H9 (cell line): ENCODE data around the gene KDSR. TPM values are rescaled to one million over a fixed set of nuclear protein-coding genes. Genes with fewer than 3 reads are reported as not detected.

ENCODE experiments used
- DNase-seq: peaks from one replicate; pipeline ENCODE4 v3.0.0-alpha.2; 2017
- H2AFZ ChIP-seq: one replicate; pipeline ENCODE4 v1.6.1; 2013; ENCODE audit warnings: mild to moderate bottlenecking, low read length, control low read depth, moderate library complexity
- H2AK5ac ChIP-seq: 2 replicates; pipeline ENCODE4 v1.6.1; 2013; ENCODE audit warnings: low read length, control low read depth, mixed read lengths; ENCODE audit not compliant: insufficient read length
- H2BK120ac ChIP-seq: one replicate; pipeline ENCODE4 v1.6.1; 2013; ENCODE audit warnings: low read depth, mild to moderate bottlenecking, low read length, control low read depth, inconsistent platforms; ENCODE audit not compliant: poor library complexity, severe bottlenecking
- H2BK12ac ChIP-seq: 2 replicates; pipeline ENCODE4 v1.6.1; 2013; ENCODE audit warnings: low read length, control low read depth, mixed read lengths, low read depth; ENCODE audit not compliant: insufficient read length
- H2BK15ac ChIP-seq: 2 replicates; pipeline ENCODE4 v1.6.1; 2013; ENCODE audit warnings: low read depth, low read length, control low read depth
- H2BK20ac ChIP-seq: one replicate; pipeline ENCODE4 v1.6.1; 2013; ENCODE audit warnings: low read depth, mild to moderate bottlenecking, low read length, control low read depth, inconsistent platforms; ENCODE audit not compliant: poor library complexity, severe bottlenecking
- H2BK5ac ChIP-seq: 2 replicates; pipeline ENCODE4 v1.6.1; 2013; ENCODE audit warnings: low read length, control low read depth, mixed read lengths; ENCODE audit not compliant: insufficient read length
- H3K14ac ChIP-seq: 2 replicates; pipeline ENCODE4 v1.6.1; 2013; ENCODE audit warnings: low read length, control low read depth; ENCODE audit not compliant: insufficient read depth
- H3K18ac ChIP-seq: 2 replicates; pipeline ENCODE4 v1.6.1; 2013; ENCODE audit warnings: low read depth, mild to moderate bottlenecking, mixed read lengths, low read length, control low read depth; ENCODE audit not compliant: insufficient read length
- H3K23ac ChIP-seq: 2 replicates; pipeline ENCODE4 v1.6.1; 2013; ENCODE audit warnings: low read length, control low read depth, mixed read lengths, low read depth; ENCODE audit not compliant: insufficient read length
- H3K23me2 ChIP-seq: 2 replicates; pipeline ENCODE4 v1.6.1; 2013; ENCODE audit warnings: low read depth, mild to moderate bottlenecking, mixed read lengths, low read length, control low read depth; ENCODE audit not compliant: insufficient read length, poor library complexity, severe bottlenecking
- H3K27ac ChIP-seq: 2 replicates; pipeline ENCODE4 v1.5.1; 2013; ENCODE audit warnings: low read length, control low read depth, mixed read lengths, low read depth; ENCODE audit not compliant: insufficient read length
- H3K27me3 ChIP-seq: 2 replicates; pipeline ENCODE4 v1.6.1; 2013; ENCODE audit warnings: low read length, control low read depth, inconsistent platforms; ENCODE audit not compliant: insufficient read depth
- H3K4ac ChIP-seq: 2 replicates; pipeline ENCODE4 v1.6.1; 2013; ENCODE audit warnings: low read depth, mild to moderate bottlenecking, control low read depth, inconsistent platforms, low read length, moderate library complexity
- H3K4me1 ChIP-seq: 2 replicates; pipeline ENCODE4 v1.6.1; 2013; ENCODE audit warnings: low read length, control low read depth, inconsistent platforms; ENCODE audit not compliant: insufficient read depth
- H3K4me2 ChIP-seq: 2 replicates; pipeline ENCODE4 v1.6.1; 2013; ENCODE audit warnings: low read length, control low read depth, mixed read lengths; ENCODE audit not compliant: insufficient read length, insufficient read depth
- H3K56ac ChIP-seq: 2 replicates; pipeline ENCODE4 v1.6.1; 2013; ENCODE audit warnings: low read depth, mild to moderate bottlenecking, mixed read lengths, low read length, control low read depth; ENCODE audit not compliant: insufficient read length
- H3K79me1 ChIP-seq: 2 replicates; pipeline ENCODE4 v1.6.1; 2013; ENCODE audit warnings: low read depth, mild to moderate bottlenecking, moderate library complexity, low read length, control low read depth, inconsistent platforms; ENCODE audit not compliant: insufficient read depth, poor library complexity, severe bottlenecking
- H3K79me2 ChIP-seq: 2 replicates; pipeline ENCODE4 v1.6.1; 2013; ENCODE audit warnings: low read length, control low read depth, inconsistent platforms; ENCODE audit not compliant: insufficient read depth
- H3K9ac ChIP-seq: 2 replicates; pipeline ENCODE4 v1.6.1; 2013; ENCODE audit warnings: low read length, control low read depth, mixed read lengths; ENCODE audit not compliant: insufficient read length; ENCODE audit errors: extremely low read depth
- H3K9me3 ChIP-seq: one replicate; pipeline ENCODE4 v1.6.1; 2013; ENCODE audit warnings: low read depth, low read length, inconsistent platforms; ENCODE audit not compliant: control insufficient read depth
- H3T11ph ChIP-seq: one replicate; pipeline ENCODE4 v1.6.1; 2013; ENCODE audit warnings: mild to moderate bottlenecking, low read length, control low read depth, inconsistent platforms
- H4K20me1 ChIP-seq: one replicate; pipeline ENCODE4 v1.6.1; 2013; ENCODE audit not compliant: control insufficient read depth, insufficient read length, insufficient read depth
- H4K5ac ChIP-seq: 2 replicates; pipeline ENCODE4 v1.6.1; 2013; ENCODE audit warnings: low read depth, mild to moderate bottlenecking, mixed read lengths, low read length, control low read depth; ENCODE audit not compliant: insufficient read length
- H4K8ac ChIP-seq: replicated peaks from 2 replicates; pipeline ENCODE4 v1.6.1; 2013; ENCODE audit warnings: low read length, control low read depth, mixed read lengths, low read depth; ENCODE audit not compliant: insufficient read length
- H4K91ac ChIP-seq: 2 replicates; pipeline ENCODE4 v1.6.1; 2013; ENCODE audit warnings: low read depth, mild to moderate bottlenecking, moderate library complexity, mixed read lengths, low read length, control low read depth; ENCODE audit not compliant: insufficient read length
- H3K27ac Mint-ChIP-seq, 3 experiments: 2 replicates in 2 of 3; 3 replicates in 1 of 3; pipeline ENCODE4 v1.8.0; 2020 to 2021; ENCODE audit warnings: mixed read lengths in 3 of 3, mild to moderate bottlenecking in 1 of 3, moderate library complexity in 1 of 3
- H3K27me3 Mint-ChIP-seq: 2 replicates; pipeline ENCODE4 v1.8.0; 2021; ENCODE audit warnings: low read depth, mild to moderate bottlenecking, moderate library complexity, mixed read lengths
- H3K36me3 Mint-ChIP-seq, 3 experiments: 2 replicates in 2 of 3; 3 replicates in 1 of 3; pipeline ENCODE4 v1.8.0; 2020 to 2021; ENCODE audit warnings: low read depth in 3 of 3, mixed read lengths in 3 of 3; ENCODE audit not compliant: insufficient read depth in 1 of 3
- H3K4me1 Mint-ChIP-seq, 2 experiments: 2 replicates each; pipeline ENCODE4 v1.8.0; 2020; ENCODE audit warnings: mixed read lengths in 2 of 2
- H3K4me3 Mint-ChIP-seq, 2 experiments: 2 replicates in 1 of 2; 3 replicates in 1 of 2; pipeline ENCODE4 v1.8.0; 2020 to 2021; ENCODE audit warnings: mild to moderate bottlenecking in 2 of 2, mixed read lengths in 2 of 2, moderate library complexity in 1 of 2
- H3K9me3 Mint-ChIP-seq, 2 experiments: 2 replicates in 1 of 2; 3 replicates in 1 of 2; pipeline ENCODE4 v1.8.0; 2020; ENCODE audit warnings: mild to moderate bottlenecking in 2 of 2, mixed read lengths in 2 of 2, moderate library complexity in 1 of 2
- CTCF ChIP-seq: fragments of 200-600 bp; sonication (generic); conservative IDR thresholded peaks from 3 replicates; pipeline ENCODE4 v1.8.0; 2021; ENCODE audit warnings: antibody characterized with exemption, mild to moderate bottlenecking
- WGBS: extraction: QIAGEN DNeasy Blood & Tissue Kit; methylation state at CpG from one replicate; pipeline ENCODE4 v1.1.7; 2013; ENCODE audit warnings: missing lambda C conversion rate, low lambda C conversion rate, mixed read lengths; ENCODE audit not compliant: insufficient read length; ENCODE audit errors: extremely low coverage; 5-methylcytosine and 5-hydroxymethylcytosine counted together
- total RNA-seq: library from RNA; stranded (reverse); gene quantifications from 2 replicates; pipeline ENCODE4 v1.2.1, GENCODE V29; 2021

The KDSR gene
- total RNA-seq, 1 experiment from 2014 or later: 58.5 TPM

GRCh38 chr18:63356272-63356896 lies 10.6 kb downstream of the KDSR start:
- H3K56ac ChIP-seq: no peak overlapping the region

More at GRCh38 chr18:63356272-63356896, 10.6 kb downstream of the KDSR start:
- Histone ChIP-seq H2AFZ (no peak overlapping the region), H3K27me3 (no peaks in the 10 kb centered on the region), H3K9ac (no peak overlapping the region), H3K4ac (no peak overlapping the region), H3K79me2 (no peaks in the 10 kb centered on the region), H2AK5ac (no peak overlapping the region), H3K4me1 (no peaks in the 10 kb centered on the region), H2BK12ac (no peak overlapping the region), H3K23me2 (no peaks in the 10 kb centered on the region), H2BK120ac (no peak overlapping the region), H4K5ac (no peak overlapping the region), H2BK15ac (no peak overlapping the region), H3T11ph (no peak overlapping the region), H3K79me1 (no peaks in the 10 kb centered on the region), H4K8ac (no peak overlapping the region), H3K23ac (no peak overlapping the region), H3K4me2 (no peak overlapping the region), H3K27ac (no peak overlapping the region), H2BK5ac (no peak overlapping the region), H4K91ac (no peak overlapping the region), H2BK20ac (no peak overlapping the region), H3K14ac (no peak overlapping the region), H3K9me3 (no peaks in the 10 kb centered on the region), H3K18ac (no peak overlapping the region), H4K20me1 (no peaks in the 10 kb centered on the region)
- H3K4me1 Mint-ChIP-seq: no peaks in the 10 kb centered on the region
- no peak for TF ChIP-seq CTCF
- H3K9me3 Mint-ChIP-seq: no peaks in the 10 kb centered on the region
- no peak overlapping the region for H3K4me3 Mint-ChIP-seq
- no peaks in the 10 kb centered on the region for H3K27me3 Mint-ChIP-seq
- H3K27ac Mint-ChIP-seq: peak overlapping the region in 1 of 3 experiments; percentile 5; a peak in 2 of 7 replicates
- DNase-seq: no peak
- H3K36me3 Mint-ChIP-seq: peaks cover 20 to 73% (median 52%) of the 10 kb centered on the region in 3 experiments; a peak in 6 of 7 replicates
- WGBS: no CpG with 5 or more reads among the region's 7 CpGs
